WERI-Rb-1 (cell line): Measurements from ENCODE around the gene VPS13D.

Source experiments
- DNase-seq: peaks from one replicate; pipeline ENCODE4 v3.0.0-alpha.2; 2020
- H3K27ac ChIP-seq: fragments of 250-450 bp; sonication (Bioruptor Pico); 2 replicates; pipeline ENCODE4 v1.5.1; 2020; ENCODE audit warnings: mild to moderate bottlenecking, moderate library complexity
- H3K27me3 ChIP-seq: fragments of 250-450 bp; sonication (Bioruptor Pico); 2 replicates; pipeline ENCODE4 v1.5.1; 2021; ENCODE audit warnings: mild to moderate bottlenecking, low read depth, moderate library complexity; ENCODE audit not compliant: insufficient read depth, severe bottlenecking
- H3K36me3 ChIP-seq: fragments of 250-450 bp; sonication (Bioruptor Pico); 2 replicates; pipeline ENCODE4 v1.5.1; 2020; ENCODE audit warnings: mild to moderate bottlenecking, moderate library complexity
- H3K4me3 ChIP-seq: 2 replicates; pipeline ENCODE4 v1.5.1; 2011; ENCODE audit warnings: low read depth, mild to moderate bottlenecking, control low read depth, low read length
- H3K9me3 ChIP-seq: fragments of 250-450 bp; sonication (Bioruptor Pico); 2 replicates; pipeline ENCODE4 v1.5.1; 2021; ENCODE audit warnings: mild to moderate bottlenecking, moderate library complexity; ENCODE audit not compliant: severe bottlenecking
- CTCF ChIP-seq: IDR thresholded peaks from 2 replicates; pipeline ENCODE4 v1.5.1; 2011; ENCODE audit warnings: low read depth, mild to moderate bottlenecking, control low read depth, inconsistent platforms, low read length

VPS13D gene

GRCh38 chr1:12458571-12458970 is 228.7 kb downstream of the VPS13D start:
- no peak for TF ChIP-seq CTCF
- no peak overlapping the region for H3K27ac ChIP-seq
- no peak overlapping the region for H3K4me3 ChIP-seq
- DNase-seq: no peak
- no peaks in the 10 kb centered on the region for H3K27me3 ChIP-seq
- H3K36me3 ChIP-seq: no peaks in the 10 kb centered on the region
- H3K9me3 ChIP-seq: no peaks in the 10 kb centered on the region

- TF ChIP-seq CTCF: no peak
- H3K9me3 ChIP-seq: no peaks in the 10 kb centered on the region
- H3K27ac ChIP-seq: no peak overlapping the region
- H3K4me3 ChIP-seq: no peak overlapping the region
- DNase-seq: no peak
- H3K27me3 ChIP-seq: no peaks in the 10 kb centered on the region
- no peaks in the 10 kb centered on the region for H3K36me3 ChIP-seq
Observed at GRCh38 chr1:12460121-12460520, 230.3 kb downstream of the VPS13D start.

GRCh38 chr1:12460911-12461621 is 231.2 kb downstream of the VPS13D start:
- Histone ChIP-seq H3K36me3 (no peaks in the 10 kb centered on the region), H3K9me3 (no peaks in the 10 kb centered on the region), H3K27ac (no peak overlapping the region), H3K27me3 (no peaks in the 10 kb centered on the region), H3K4me3 (no peak overlapping the region)
- peak; percentile 8 for DNase-seq
- TF ChIP-seq CTCF: no peak

GRCh38 chr1:12461754-12462153 is 231.9 kb downstream of the VPS13D start:
- TF ChIP-seq CTCF: no peak
- no peak overlapping the region for H3K4me3 ChIP-seq
- H3K27ac ChIP-seq: no peak overlapping the region
- no peak for DNase-seq
- no peaks in the 10 kb centered on the region for H3K27me3 ChIP-seq
- H3K36me3 ChIP-seq: no peaks in the 10 kb centered on the region
- no peaks in the 10 kb centered on the region for H3K9me3 ChIP-seq

GRCh38 chr1:12462586-12462985 is 232.8 kb downstream of the VPS13D start:
- no peak overlapping the region for H3K27ac ChIP-seq
- no peak for DNase-seq
- H3K4me3 ChIP-seq: no peak overlapping the region
- no peaks in the 10 kb centered on the region for H3K9me3 ChIP-seq
- TF ChIP-seq CTCF: no peak
- H3K36me3 ChIP-seq: no peaks in the 10 kb centered on the region
- no peaks in the 10 kb centered on the region for H3K27me3 ChIP-seq

DNA sequence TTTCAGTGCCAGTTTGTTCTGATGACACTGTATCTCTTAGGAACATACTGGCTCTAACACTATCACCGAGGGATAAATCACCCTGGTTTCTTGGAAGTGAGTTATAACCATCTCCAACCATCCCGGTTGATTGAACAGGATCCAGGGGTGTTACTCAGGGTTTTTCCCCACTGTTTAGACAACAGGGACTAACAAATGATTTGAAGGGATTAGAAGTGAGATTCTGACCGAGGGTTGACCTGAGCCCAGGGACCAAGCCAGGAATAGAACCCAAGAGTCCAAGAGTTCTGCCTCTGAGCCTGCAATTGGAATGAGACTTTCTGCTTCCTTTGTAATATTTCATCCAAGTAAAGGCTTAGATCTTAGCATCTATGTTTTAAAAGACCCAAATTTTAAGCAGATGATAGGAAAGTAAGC is 234.2 kb downstream of the VPS13D start:
- no peaks in the 10 kb centered on the region for H3K9me3 ChIP-seq
- no peak for DNase-seq
- no peak for TF ChIP-seq CTCF
- H3K27me3 ChIP-seq: no peaks in the 10 kb centered on the region
- no peak overlapping the region for H3K4me3 ChIP-seq
- no peak overlapping the region for H3K27ac ChIP-seq
- no peaks in the 10 kb centered on the region for H3K36me3 ChIP-seq
